ENCODE measurements around the gene GAL3ST2. TPM values are rescaled to one million over a fixed set of nuclear protein-coding genes. Genes with fewer than 3 reads are reported as not detected.

The GAL3ST2 gene
- total and polyA plus RNA-seq, 2 of the 8 experiments (the other 6 are each of a cell fraction or from before 2014, with no cell fraction given) = not detected

- ChIA-PET POLR2A (ENCODE audit: partially characterized antibody) (no interaction called here), CTCF (ENCODE audit: partially characterized antibody) (interaction anchor here (1.6 kb wide), 1 partner anchor 72 kb away, joined by 5 read pairs; no protein-coding TSS in a partner anchor)
- Histone ChIP-seq H3K79me2 (ENCODE audit: control insufficient read depth in 1 of 2, insufficient read depth in 2 of 2, low read length in 2 of 2) (no peaks in the 10 kb centered on the region), H3K56ac (replicated peaks; ENCODE audit: insufficient read length, low read depth, low read length) (no peak overlapping the region), H3K79me1 (ENCODE audit: low read depth, low read length) (no peaks in the 10 kb centered on the region), H2AFZ (ENCODE audit: low read length) (no peak overlapping the region), H3K27ac (ENCODE audit: low read depth, low read length) (no peak overlapping the region), H4K91ac (replicated peaks; ENCODE audit: insufficient read length, low read length) (no peak overlapping the region), H3K23me2 (ENCODE audit: low read depth, low read length) (peaks cover 2% of the 10 kb centered on the region; the same call in 1 of the 2 replicates), H3K14ac (ENCODE audit: insufficient read length) (no peak overlapping the region), H4K8ac (ENCODE audit: extremely low read depth, insufficient read depth, low read length) (no peak overlapping the region), H3K18ac (ENCODE audit: extremely low read depth, low read length) (no peak overlapping the region), H3K4me2 (ENCODE audit: insufficient read depth in 1 of 2, low read depth in 2 of 2, low read length in 2 of 2) (no peak overlapping the region), H2BK12ac (ENCODE audit: low read depth, low read length) (no peak overlapping the region), H3K4me1 (replicated peaks in 1 of 4; ENCODE audit: control insufficient read depth in 3 of 4, insufficient read depth in 4 of 4, low read length in 3 of 4) (peaks cover 0 to 10% (median 1%) of the 10 kb centered on the region in 4 experiments; a peak in 2 of 7 replicates), H2AK5ac (ENCODE audit: low read depth, low read length) (no peak overlapping the region), H4K5ac (ENCODE audit: insufficient read length, low read depth, low read length) (no peak overlapping the region), H3K9me3 (ENCODE audit: insufficient read depth in 2 of 2, low read depth in 1 of 2, low read length in 1 of 2) (peaks cover 0 to 2% of the 10 kb centered on the region in 2 experiments; a peak in 3 of 4 replicates), H3K9ac (replicated peaks in 1 of 4; ENCODE audit: extremely low read depth in 1 of 4, low read depth in 3 of 4, low read length in 3 of 4) (no peak overlapping the region), H2BK20ac (ENCODE audit: low read length) (no peak overlapping the region), H3K4ac (replicated peaks; ENCODE audit: insufficient read length, low read depth, low read length) (no peak overlapping the region), H4K20me1 (replicated peaks in 1 of 2; ENCODE audit: control insufficient read depth in 1 of 2, insufficient read depth in 2 of 2, low read length in 2 of 2) (no peaks in the 10 kb centered on the region), H2BK120ac (replicated peaks; ENCODE audit: low read depth, low read length) (no peak overlapping the region), H2BK15ac (ENCODE audit: low read length) (no peak overlapping the region), H3K23ac (ENCODE audit: insufficient read length) (no peak overlapping the region), H3K4me3 (ENCODE audit: extremely low read depth in 1 of 4, insufficient read depth in 2 of 4, low read depth in 3 of 4, low read length in 4 of 4) (no peak overlapping the region), H3K36me3 (ENCODE audit: control insufficient read depth in 2 of 4, insufficient read depth in 4 of 4, low read length in 3 of 4) (no peaks in the 10 kb centered on the region), H2BK5ac (ENCODE audit: low read depth, low read length) (no peak overlapping the region), H3K27me3 (replicated peaks in 1 of 4; ENCODE audit: control insufficient read depth in 3 of 4, extremely low read depth in 1 of 4, insufficient read depth in 3 of 4, low read length in 3 of 4) (no peaks in the 10 kb centered on the region)
- TF ChIP-seq TCF12 (IDR thresholded peaks at IDR 0.05; ENCODE audit: low read depth, low read length) (no peak), CEBPB (IDR thresholded peaks at IDR 0.05; ENCODE audit: low read depth, low read length) (no peak)
- 93% methylated on average over 17 of the region's 19 CpGs; no CpG with 5 or more reads in 1 of the 2 experiments for WGBS, 2 experiments (ENCODE audit: extremely low coverage in 1 of 2, insufficient coverage in 1 of 2, insufficient read length in 1 of 2, insufficient replicate concordance in 2 of 2, low coverage in 1 of 2, low lambda C conversion rate in 2 of 2, missing lambda C conversion rate in 1 of 2)
- FAIRE-seq (no peak), DNase-seq (ENCODE audit: low read depth in 1 of 2, low spot score in 2 of 2) (no peak)
Observed at GRCh38 chr2:241797441-241798080, 20.9 kb downstream of the GAL3ST2 start.

Data from H1 (cell line).